ENCODE measurements around the gene CLIC4. TPM values are rescaled to one million over a fixed set of nuclear protein-coding genes. Genes with fewer than 3 reads are reported as not detected.

Gene CLIC4
- total RNA-seq, 4 donors from 2014 or later: 37.3 to 74.5 (median 45.6) TPM

DNA sequence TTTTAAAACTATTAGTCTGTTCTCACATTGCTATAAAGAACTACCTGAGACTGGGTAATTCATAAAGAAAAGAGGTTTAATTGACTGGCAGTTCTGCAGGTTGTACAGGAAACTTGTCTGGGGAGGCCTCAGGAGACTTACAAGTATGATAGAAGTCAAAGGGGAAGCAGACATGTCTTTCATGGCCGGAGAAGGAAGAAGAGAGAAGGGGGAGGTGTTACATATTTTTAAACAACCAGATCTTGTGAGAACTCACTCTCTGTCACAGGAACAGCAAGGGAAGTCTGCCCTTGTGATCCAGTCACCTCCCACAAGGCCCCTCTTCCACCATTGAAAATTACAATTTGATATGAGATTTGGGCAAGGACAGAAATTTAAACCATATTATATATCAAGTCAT, 55.9 kb downstream of the CLIC4 start:
- H3K27ac ChIP-seq: peak overlapping the region in 2 of 4 donors; percentile 0 to 13

DNA sequence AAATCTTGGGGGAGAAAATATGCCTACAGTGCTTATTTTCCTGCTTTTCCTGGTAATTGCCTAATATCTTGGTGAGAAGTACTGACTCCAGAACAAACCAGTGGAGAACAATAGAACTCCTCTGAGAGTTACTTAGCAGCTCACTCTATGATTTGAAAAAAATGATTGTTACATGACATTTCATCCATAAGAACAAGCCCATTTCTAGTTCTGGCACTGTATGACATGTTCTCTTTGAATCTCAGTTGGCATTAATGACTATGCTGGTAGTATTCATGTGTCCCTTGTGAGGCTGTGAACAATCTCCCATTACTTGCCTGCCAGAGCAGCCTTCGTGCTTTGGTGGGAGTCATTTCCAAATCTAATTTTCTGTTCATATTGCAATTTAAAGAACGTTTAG, 58.0 kb downstream of the CLIC4 start:
- in situ Hi-C loops (cut with MboI; ENCODE audit: low sequenced_read_pairs in 4 of 4) (no loop called here), intact Hi-C loops (cut with DNase I; ENCODE audit: low total_unique reads) (no loop called here)
- Histone ChIP-seq H3K4me1 (peaks cover 10 to 35% of the 10 kb centered on the region in 2 donors), H3K9me3 (no peaks in the 10 kb centered on the region), H3K27me3 (no peaks in the 10 kb centered on the region), H3K36me3 (no peaks in the 10 kb centered on the region), H3K4me3 (no peak overlapping the region), H3K27ac (peak overlapping the region; percentile 47 to 65 (median 54))
- ATAC-seq (peak in 1 of 2 donors; percentile 39), DNase-seq (no peak)
- no peak for TF ChIP-seq POLR2A (IDR thresholded peaks at IDR 0.05)
- no peak for TF ChIP-seq CTCF (IDR thresholded peaks at IDR 0.05 in 4 of 5, conservative IDR thresholded peaks at IDR 0.05 in 1 of 5)

More for the DNA sequence above, 55.9 kb downstream of the CLIC4 start:
- ATAC-seq (no peak), DNase-seq (no peak)
- in situ Hi-C loops (cut with MboI; ENCODE audit: low sequenced_read_pairs in 4 of 4) (no loop called here), intact Hi-C loops (cut with DNase I; ENCODE audit: low total_unique reads) (no loop called here)
- H3K4me3 ChIP-seq: no peak overlapping the region
- H3K27me3 ChIP-seq: no peaks in the 10 kb centered on the region
- H3K36me3 ChIP-seq: no peaks in the 10 kb centered on the region
- peaks cover 10 to 35% of the 10 kb centered on the region in 2 donors for H3K4me1 ChIP-seq
- H3K9me3 ChIP-seq: no peaks in the 10 kb centered on the region
- TF ChIP-seq POLR2A (IDR thresholded peaks at IDR 0.05) (no peak), CTCF (IDR thresholded peaks at IDR 0.05 in 4 of 5, conservative IDR thresholded peaks at IDR 0.05 in 1 of 5) (no peak)

- ATAC-seq: no peak
- Histone ChIP-seq H3K4me1 (peaks cover 10 to 35% of the 10 kb centered on the region in 2 donors), H3K9me3 (no peaks in the 10 kb centered on the region), H3K27me3 (no peaks in the 10 kb centered on the region), H3K36me3 (no peaks in the 10 kb centered on the region), H3K27ac (peak overlapping the region; percentile 47 to 65 (median 54)), H3K4me3 (no peak overlapping the region)
- in situ Hi-C loops (cut with MboI; ENCODE audit: low sequenced_read_pairs in 4 of 4) (no loop called here), intact Hi-C loops (cut with DNase I; ENCODE audit: low total_unique reads) (no loop called here)
- no peak for TF ChIP-seq POLR2A (IDR thresholded peaks at IDR 0.05)
- TF ChIP-seq CTCF (IDR thresholded peaks at IDR 0.05 in 4 of 5, conservative IDR thresholded peaks at IDR 0.05 in 1 of 5): no peak
- DNase-seq: no peak
Observed at GRCh38 chr1:24803987-24804530, 58.8 kb downstream of the CLIC4 start.

DNA sequence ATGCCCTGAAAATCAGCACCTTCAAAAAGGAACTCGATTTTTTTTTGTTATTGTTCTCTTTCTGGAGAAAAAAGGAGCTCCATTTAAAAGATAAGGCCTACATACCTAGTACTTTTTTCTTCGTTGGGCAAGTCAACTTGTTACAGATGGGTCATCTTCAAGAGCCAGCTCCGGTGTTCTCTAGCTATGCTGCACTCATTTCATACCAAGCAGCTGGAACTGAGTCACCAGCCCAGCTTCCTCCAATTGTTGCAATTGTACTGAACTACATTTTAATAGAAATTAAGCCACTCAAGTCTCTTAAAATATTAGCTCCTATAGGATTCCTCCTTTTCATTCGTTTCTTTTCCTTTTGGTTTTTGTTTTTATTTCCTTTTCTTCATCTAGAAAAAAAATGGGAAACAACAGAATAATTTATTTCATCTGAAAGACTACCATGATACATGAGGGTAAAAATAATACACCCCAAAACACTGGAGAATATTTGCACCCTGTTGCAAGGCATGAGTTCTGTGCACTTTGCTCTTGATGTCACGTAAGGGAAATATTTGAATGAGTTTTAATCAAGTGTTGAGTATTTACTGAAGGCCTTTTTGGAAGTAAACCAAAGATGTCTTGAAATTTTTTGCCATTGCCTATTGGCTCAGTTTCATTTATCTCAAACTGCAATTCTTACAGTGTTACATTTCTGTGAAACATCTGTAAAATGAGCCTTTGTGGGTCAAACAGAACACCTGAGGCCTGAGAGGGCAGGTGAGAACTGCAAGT, 60.5 kb downstream of the CLIC4 start:
- intact Hi-C loops (cut with DNase I; ENCODE audit: low total_unique reads) (no loop called here), in situ Hi-C loops (cut with MboI; ENCODE audit: low sequenced_read_pairs in 4 of 4) (no loop called here)
- TF ChIP-seq CTCF (IDR thresholded peaks at IDR 0.05 in 4 of 5, conservative IDR thresholded peaks at IDR 0.05 in 1 of 5) (no peak), POLR2A (IDR thresholded peaks at IDR 0.05) (no peak)
- Histone ChIP-seq H3K27ac (peak overlapping the region; percentile 8 to 51 (median 32)), H3K9me3 (no peaks in the 10 kb centered on the region), H3K4me3 (no peak overlapping the region), H3K27me3 (no peaks in the 10 kb centered on the region), H3K36me3 (no peaks in the 10 kb centered on the region), H3K4me1 (peaks cover 10 to 35% of the 10 kb centered on the region in 2 donors)
- ATAC-seq: peak in 1 of 2 donors; percentile 62
- DNase-seq: peak; percentile 15 to 20
